AG09309 (cell line): Measurements from ENCODE around the gene PAK4.

Experiments used
- DNase-seq: peaks from one replicate; pipeline ENCODE4 v3.0.0-alpha.2; 2010; ENCODE audit warnings: low read depth
- H3K4me3 ChIP-seq: 2 replicates; pipeline ENCODE4 v1.5.1; 2011; ENCODE audit warnings: mild to moderate bottlenecking, low read depth, low read length, moderate library complexity; ENCODE audit not compliant: control insufficient read depth
- CTCF ChIP-seq: IDR thresholded peaks from 2 replicates; pipeline ENCODE4 v1.5.1; 2011; ENCODE audit warnings: mild to moderate bottlenecking, low read depth, low read length, inconsistent platforms; ENCODE audit not compliant: insufficient read depth, control insufficient read depth; ENCODE audit errors: missing control alignments

Gene PAK4

GRCh38 chr19:39147480-39147879, 21.9 kb downstream of the PAK4 start:
- TF ChIP-seq CTCF = no peak

GRCh38 chr19:39148939-39149529, 23.4 kb downstream of the PAK4 start:
- DNase-seq = no peak

More at GRCh38 chr19:39147480-39147879, 21.9 kb downstream of the PAK4 start:
- H3K4me3 ChIP-seq = no peak overlapping the region
- no peak for DNase-seq

GRCh38 chr19:39150235-39150634, 24.6 kb downstream of the PAK4 start:
- H3K4me3 ChIP-seq = no peak overlapping the region
- DNase-seq = no peak
- TF ChIP-seq CTCF = no peak

More at GRCh38 chr19:39148939-39149529, 23.4 kb downstream of the PAK4 start:
- no peak overlapping the region for H3K4me3 ChIP-seq
- TF ChIP-seq CTCF = no peak

- H3K4me3 ChIP-seq = no peak overlapping the region
- TF ChIP-seq CTCF = no peak
- DNase-seq = no peak
Measured at GRCh38 chr19:39150807-39151600, 25.4 kb downstream of the PAK4 start.

GRCh38 chr19:39152066-39152465, 26.5 kb downstream of the PAK4 start:
- DNase-seq = no peak
- TF ChIP-seq CTCF = no peak
- no peak overlapping the region for H3K4me3 ChIP-seq

GRCh38 chr19:39154100-39154628, 28.6 kb downstream of the PAK4 start:
- no peak overlapping the region for H3K4me3 ChIP-seq
- no peak for TF ChIP-seq CTCF
- no peak for DNase-seq
